GM18951 (cell line): Measurements from ENCODE around the gene EIPR1.
A peak's percentile ranks its signal among the peaks of the same experiment; 100 is the strongest.
"Not testable (repeated sequence)": the region's sequence is repeated elsewhere in the genome, so short reads cannot be mapped to it uniquely, and the experiment has no call there.

Experiments used
- POLR2A ChIP-seq: IDR thresholded peaks from 4 replicates; pipeline ENCODE4 v1.6.1; 2011; ENCODE audit warnings: mild to moderate bottlenecking; ENCODE audit not compliant: insufficient read length, insufficient read depth; ENCODE audit errors: extremely low read depth
- in situ Hi-C: fragments of 300-500 bp; cut with MboI; formaldehyde crosslinking; loops from one replicate; pipeline ENCODE4 v1.12.0; 2022; ENCODE audit warnings: low sequenced_read_pairs, mixed read lengths, inconsistent platforms; ENCODE audit not compliant: unreplicated experiment

The EIPR1 gene

GRCh38 chr2:3389193-3389592 lies 11.6 kb upstream of the EIPR1 start:
- no peak for TF ChIP-seq POLR2A
- in situ Hi-C loops: no loop called here

GRCh38 chr2:3388412-3388738 lies 10.8 kb upstream of the EIPR1 start:
- TF ChIP-seq POLR2A: no peak
- in situ Hi-C loops: no loop called here

DNA sequence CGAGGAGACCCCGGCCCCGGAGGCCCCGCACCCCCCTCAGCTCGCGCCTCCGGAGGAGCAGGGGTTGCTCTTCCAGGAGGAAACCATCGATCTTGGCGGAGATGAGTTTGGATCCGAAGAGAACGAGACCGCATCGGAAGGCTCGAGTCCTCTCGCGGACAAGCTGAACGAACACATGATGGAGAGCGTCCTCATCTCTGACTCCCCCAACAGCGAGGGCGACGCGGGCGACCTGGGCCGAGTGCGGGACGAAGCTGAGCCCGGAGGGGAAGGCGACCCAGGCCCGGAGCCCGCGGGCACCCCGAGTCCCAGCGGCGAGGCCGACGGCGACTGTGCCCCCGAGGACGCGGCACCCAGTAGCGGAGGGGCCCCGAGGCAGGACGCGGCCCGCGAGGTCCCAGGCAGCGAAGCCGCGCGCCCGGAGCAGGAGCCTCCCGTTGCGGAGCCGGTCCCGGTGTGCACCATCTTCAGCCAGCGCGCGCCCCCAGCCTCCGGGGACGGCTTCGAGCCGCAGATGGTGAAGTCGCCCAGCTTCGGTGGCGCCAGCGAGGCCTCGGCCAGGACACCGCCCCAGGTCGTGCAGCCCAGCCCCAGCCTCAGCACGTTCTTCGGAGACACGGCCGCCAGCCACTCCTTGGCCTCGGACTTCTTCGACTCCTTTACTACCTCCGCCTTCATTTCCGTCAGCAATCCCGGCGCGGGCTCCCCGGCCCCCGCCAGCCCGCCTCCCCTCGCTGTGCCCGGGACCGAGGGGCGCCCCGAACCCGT lies 10.2 kb upstream of the EIPR1 start:
- TF ChIP-seq POLR2A: no peak
- in situ Hi-C loops: no loop called here

- in situ Hi-C loops: no loop called here
Observed at GRCh38 chr2:3387011-3387410, 9.4 kb upstream of the EIPR1 start.

DNA sequence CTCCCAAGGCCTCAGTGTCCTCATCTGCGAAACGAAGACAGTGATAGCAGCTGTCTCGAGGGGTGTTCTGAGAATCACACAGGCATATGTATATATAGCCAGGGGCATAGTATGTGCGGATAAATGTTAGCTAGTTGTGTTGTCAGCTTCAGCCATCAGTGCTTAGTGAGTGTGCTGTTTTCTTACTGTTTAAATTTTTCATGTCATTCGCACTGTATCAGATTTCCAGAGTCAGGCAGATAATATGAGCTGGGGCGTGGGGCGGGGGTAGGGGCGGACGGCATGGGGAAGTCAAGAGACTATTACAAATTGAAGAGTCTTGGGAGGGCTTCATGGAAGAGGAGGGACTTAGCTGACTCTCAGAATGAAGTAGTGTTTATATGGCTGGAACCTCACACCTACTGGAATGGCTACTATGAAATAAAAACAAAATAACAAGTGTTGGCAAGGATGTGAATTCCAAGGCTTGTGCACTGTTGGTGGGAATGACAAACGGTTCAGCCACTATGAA lies 8.9 kb upstream of the EIPR1 start:
- TF ChIP-seq POLR2A: no peak
- in situ Hi-C loops: no loop called here

More at GRCh38 chr2:3387011-3387410, 9.4 kb upstream of the EIPR1 start:
- no peak for TF ChIP-seq POLR2A

DNA sequence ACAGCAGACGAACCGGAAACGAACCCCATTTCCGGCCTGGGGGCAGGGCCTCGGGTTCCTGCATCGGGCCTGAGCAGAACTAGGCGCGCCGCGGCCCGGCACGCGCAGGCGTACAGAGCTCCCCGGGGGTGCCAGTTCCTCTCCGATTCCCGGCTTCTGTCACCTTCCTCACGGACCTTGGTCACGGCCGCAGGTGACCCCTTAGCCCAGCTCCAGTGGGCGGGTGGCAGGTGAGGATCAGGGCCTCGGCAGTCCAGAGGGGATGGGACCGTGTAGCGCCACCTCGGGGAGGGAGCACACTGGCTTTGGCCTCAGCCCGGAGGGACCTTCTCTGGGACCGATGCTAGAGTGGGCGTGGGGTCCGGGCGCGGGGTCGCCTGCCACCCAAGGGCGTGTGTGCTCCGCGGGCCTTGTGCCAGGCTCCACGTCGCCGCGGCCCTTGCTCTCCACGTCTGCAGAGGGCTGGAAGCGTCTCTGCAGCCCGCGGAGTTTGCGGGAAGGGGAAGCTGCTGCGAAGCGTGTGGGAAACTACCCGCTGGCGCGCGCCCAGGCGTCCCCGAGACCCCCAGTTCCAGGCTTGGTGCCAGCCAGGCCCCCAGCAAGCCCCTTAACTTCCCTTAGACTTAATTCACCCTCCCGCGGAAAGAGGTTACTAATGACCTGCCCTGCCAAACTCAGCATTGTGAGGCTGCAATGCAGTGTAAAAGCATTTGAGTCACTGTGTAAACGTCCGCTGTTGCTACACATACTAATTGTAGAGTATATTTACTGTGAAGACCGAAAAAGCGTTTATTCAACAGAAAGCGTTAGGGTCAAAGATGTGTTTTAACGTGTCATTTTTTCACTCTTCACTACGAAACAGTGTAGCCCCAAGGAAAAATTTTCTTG lies 2.3 kb upstream of the EIPR1 start, which contains the start of gene TRAPPC12:
Gene TRAPPC12 (plus strand): TSS at position 48 of the 888 bp plus-strand sequence. CDS start 7,930 bp downstream, outside the sequence.
- TF ChIP-seq POLR2A: peak; percentile 96
- in situ Hi-C loops: no loop called here

GRCh38 chr2:3379339-3379646 lies 1.7 kb upstream of the EIPR1 start:
- in situ Hi-C loops: no loop called here

DNA sequence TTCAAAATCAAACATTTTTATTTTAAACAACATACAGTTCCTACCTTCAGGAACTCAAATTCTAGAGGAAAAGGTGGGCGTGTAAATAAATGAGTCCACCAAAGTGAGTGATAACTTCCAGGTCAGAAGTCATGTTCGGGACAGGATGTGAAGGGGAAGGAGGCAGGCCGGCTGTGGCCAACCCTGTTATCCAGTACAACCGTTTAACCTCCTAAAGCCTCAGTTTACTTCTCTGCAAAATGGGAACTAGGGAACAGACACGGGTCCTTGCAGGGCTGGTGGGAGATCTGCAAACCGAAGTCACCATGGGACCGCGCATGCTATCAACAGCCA lies 373 bp downstream of the EIPR1 start:
- TF ChIP-seq POLR2A: no peak

More at GRCh38 chr2:3379339-3379646, 1.7 kb upstream of the EIPR1 start:
- no peak for TF ChIP-seq POLR2A

DNA sequence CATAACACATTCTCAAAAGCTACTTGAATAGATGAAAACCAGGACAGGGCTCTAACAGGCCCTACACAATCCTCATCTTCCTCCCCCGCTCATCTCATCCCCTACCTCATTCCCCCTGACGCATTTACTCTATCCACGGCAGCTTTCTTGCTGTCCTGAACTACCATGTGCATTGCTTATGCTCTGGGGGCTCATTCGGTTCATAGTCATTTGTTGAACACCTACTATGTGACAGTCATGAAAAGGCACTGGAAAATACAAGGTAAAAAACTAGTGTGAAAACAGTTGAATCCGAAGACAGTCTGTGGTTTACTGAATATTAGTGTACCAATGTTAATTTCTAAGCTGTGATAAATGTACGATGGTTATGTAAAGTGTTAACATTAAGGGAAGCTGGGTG lies 797 bp downstream of the EIPR1 start:
- in situ Hi-C loops: no loop called here
- no peak for TF ChIP-seq POLR2A

More for the DNA sequence above, 373 bp downstream of the EIPR1 start:
- in situ Hi-C loops: no loop called here

DNA sequence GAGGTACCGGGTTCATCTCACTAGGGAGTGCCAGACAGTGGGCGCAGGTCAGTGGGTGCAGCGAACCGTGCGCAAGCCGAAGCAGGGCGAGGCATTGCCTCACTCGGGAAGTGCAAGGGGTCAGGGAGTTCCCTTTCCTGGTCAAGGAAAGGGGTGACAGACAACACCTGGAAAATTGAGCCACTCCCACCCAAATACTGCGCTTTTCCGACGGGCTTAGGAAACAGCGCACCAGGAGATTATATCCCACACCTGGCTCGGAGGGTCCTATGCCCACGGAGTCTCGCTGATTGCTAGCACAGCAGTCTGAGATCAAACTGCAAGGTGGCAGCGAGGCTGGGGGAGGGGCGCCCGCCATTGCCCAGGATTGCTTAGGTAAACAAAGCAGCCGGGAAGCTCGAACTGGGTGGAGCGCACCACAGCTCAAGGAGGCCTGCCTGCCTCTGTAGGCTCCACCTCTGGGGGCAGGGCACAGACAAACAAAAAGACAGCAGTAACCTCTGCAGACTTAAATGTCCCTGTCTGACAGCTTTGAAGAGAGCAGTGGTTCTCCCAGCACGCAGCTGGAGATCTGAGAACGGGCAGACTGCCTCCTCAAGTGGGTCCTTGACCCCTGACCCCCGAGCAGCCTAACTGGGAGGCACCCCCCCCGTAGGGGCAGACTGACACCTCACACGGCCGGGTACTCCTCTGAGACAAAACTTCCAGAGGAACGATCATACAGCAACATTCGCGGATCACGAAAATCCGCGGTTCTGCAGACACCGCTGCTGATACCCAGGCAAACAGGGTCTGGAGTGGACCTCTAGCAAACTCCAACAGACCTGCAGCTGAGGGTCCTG lies 8.1 kb downstream of the EIPR1 start:
- in situ Hi-C loops: not testable (repeated sequence)

DNA sequence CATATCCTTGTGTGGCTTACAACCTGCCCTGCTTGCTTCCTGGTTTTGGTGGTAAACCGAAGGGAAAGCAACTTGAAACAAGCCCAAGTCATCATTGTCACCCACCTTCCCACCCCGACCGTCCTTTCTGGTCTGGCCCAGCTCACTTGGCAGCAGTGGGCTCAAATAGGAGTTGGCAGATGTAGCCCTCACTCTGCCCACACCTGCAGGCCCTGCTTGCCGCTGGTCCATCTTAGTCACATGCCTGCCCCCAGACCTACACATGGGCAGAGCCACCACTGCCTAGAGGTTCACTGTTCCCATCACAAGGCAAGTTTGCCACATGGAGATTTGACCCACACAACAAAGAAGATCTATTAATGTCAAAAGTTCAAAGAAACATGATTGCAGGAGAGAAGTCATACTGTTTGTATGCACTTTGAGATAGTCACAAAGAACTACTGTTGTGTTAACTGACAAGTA lies 9.3 kb downstream of the EIPR1 start:
- in situ Hi-C loops: no loop called here

GRCh38 chr2:3365219-3365618 lies 12.4 kb downstream of the EIPR1 start:
- no peak for TF ChIP-seq POLR2A
- in situ Hi-C loops: no loop called here

More for the DNA sequence above, 9.3 kb downstream of the EIPR1 start:
- no peak for TF ChIP-seq POLR2A
